H9 (cell line): Measurements from ENCODE around the gene FNDC8. TPM values are rescaled to one million over a fixed set of nuclear protein-coding genes. Genes with fewer than 3 reads are reported as not detected.

ENCODE experiments used
- DNase-seq: peaks from one replicate; pipeline ENCODE4 v3.0.0-alpha.2; 2017
- H2AFZ ChIP-seq: one replicate; pipeline ENCODE4 v1.6.1; 2013; ENCODE audit warnings: mild to moderate bottlenecking, low read length, control low read depth, moderate library complexity
- H2AK5ac ChIP-seq: 2 replicates; pipeline ENCODE4 v1.6.1; 2013; ENCODE audit warnings: low read length, control low read depth, mixed read lengths; ENCODE audit not compliant: insufficient read length
- H2BK120ac ChIP-seq: one replicate; pipeline ENCODE4 v1.6.1; 2013; ENCODE audit warnings: low read depth, mild to moderate bottlenecking, low read length, control low read depth, inconsistent platforms; ENCODE audit not compliant: poor library complexity, severe bottlenecking
- H2BK12ac ChIP-seq: 2 replicates; pipeline ENCODE4 v1.6.1; 2013; ENCODE audit warnings: low read length, control low read depth, mixed read lengths, low read depth; ENCODE audit not compliant: insufficient read length
- H2BK15ac ChIP-seq: 2 replicates; pipeline ENCODE4 v1.6.1; 2013; ENCODE audit warnings: low read depth, low read length, control low read depth
- H2BK20ac ChIP-seq: one replicate; pipeline ENCODE4 v1.6.1; 2013; ENCODE audit warnings: low read depth, mild to moderate bottlenecking, low read length, control low read depth, inconsistent platforms; ENCODE audit not compliant: poor library complexity, severe bottlenecking
- H2BK5ac ChIP-seq: 2 replicates; pipeline ENCODE4 v1.6.1; 2013; ENCODE audit warnings: low read length, control low read depth, mixed read lengths; ENCODE audit not compliant: insufficient read length
- H3K14ac ChIP-seq: 2 replicates; pipeline ENCODE4 v1.6.1; 2013; ENCODE audit warnings: low read length, control low read depth; ENCODE audit not compliant: insufficient read depth
- H3K18ac ChIP-seq: 2 replicates; pipeline ENCODE4 v1.6.1; 2013; ENCODE audit warnings: low read depth, mild to moderate bottlenecking, mixed read lengths, low read length, control low read depth; ENCODE audit not compliant: insufficient read length
- H3K23ac ChIP-seq: 2 replicates; pipeline ENCODE4 v1.6.1; 2013; ENCODE audit warnings: low read length, control low read depth, mixed read lengths, low read depth; ENCODE audit not compliant: insufficient read length
- H3K23me2 ChIP-seq: 2 replicates; pipeline ENCODE4 v1.6.1; 2013; ENCODE audit warnings: low read depth, mild to moderate bottlenecking, mixed read lengths, low read length, control low read depth; ENCODE audit not compliant: insufficient read length, poor library complexity, severe bottlenecking
- H3K27ac ChIP-seq: 2 replicates; pipeline ENCODE4 v1.5.1; 2013; ENCODE audit warnings: low read length, control low read depth, mixed read lengths, low read depth; ENCODE audit not compliant: insufficient read length
- H3K27me3 ChIP-seq: 2 replicates; pipeline ENCODE4 v1.6.1; 2013; ENCODE audit warnings: low read length, control low read depth, inconsistent platforms; ENCODE audit not compliant: insufficient read depth
- H3K4ac ChIP-seq: 2 replicates; pipeline ENCODE4 v1.6.1; 2013; ENCODE audit warnings: low read depth, mild to moderate bottlenecking, control low read depth, inconsistent platforms, low read length, moderate library complexity
- H3K4me1 ChIP-seq: 2 replicates; pipeline ENCODE4 v1.6.1; 2013; ENCODE audit warnings: low read length, control low read depth, inconsistent platforms; ENCODE audit not compliant: insufficient read depth
- H3K4me2 ChIP-seq: 2 replicates; pipeline ENCODE4 v1.6.1; 2013; ENCODE audit warnings: low read length, control low read depth, mixed read lengths; ENCODE audit not compliant: insufficient read length, insufficient read depth
- H3K56ac ChIP-seq: 2 replicates; pipeline ENCODE4 v1.6.1; 2013; ENCODE audit warnings: low read depth, mild to moderate bottlenecking, mixed read lengths, low read length, control low read depth; ENCODE audit not compliant: insufficient read length
- H3K79me1 ChIP-seq: 2 replicates; pipeline ENCODE4 v1.6.1; 2013; ENCODE audit warnings: low read depth, mild to moderate bottlenecking, moderate library complexity, low read length, control low read depth, inconsistent platforms; ENCODE audit not compliant: insufficient read depth, poor library complexity, severe bottlenecking
- H3K79me2 ChIP-seq: 2 replicates; pipeline ENCODE4 v1.6.1; 2013; ENCODE audit warnings: low read length, control low read depth, inconsistent platforms; ENCODE audit not compliant: insufficient read depth
- H3K9ac ChIP-seq: 2 replicates; pipeline ENCODE4 v1.6.1; 2013; ENCODE audit warnings: low read length, control low read depth, mixed read lengths; ENCODE audit not compliant: insufficient read length; ENCODE audit errors: extremely low read depth
- H3K9me3 ChIP-seq: one replicate; pipeline ENCODE4 v1.6.1; 2013; ENCODE audit warnings: low read depth, low read length, inconsistent platforms; ENCODE audit not compliant: control insufficient read depth
- H3T11ph ChIP-seq: one replicate; pipeline ENCODE4 v1.6.1; 2013; ENCODE audit warnings: mild to moderate bottlenecking, low read length, control low read depth, inconsistent platforms
- H4K20me1 ChIP-seq: one replicate; pipeline ENCODE4 v1.6.1; 2013; ENCODE audit not compliant: control insufficient read depth, insufficient read length, insufficient read depth
- H4K5ac ChIP-seq: 2 replicates; pipeline ENCODE4 v1.6.1; 2013; ENCODE audit warnings: low read depth, mild to moderate bottlenecking, mixed read lengths, low read length, control low read depth; ENCODE audit not compliant: insufficient read length
- H4K8ac ChIP-seq: replicated peaks from 2 replicates; pipeline ENCODE4 v1.6.1; 2013; ENCODE audit warnings: low read length, control low read depth, mixed read lengths, low read depth; ENCODE audit not compliant: insufficient read length
- H4K91ac ChIP-seq: 2 replicates; pipeline ENCODE4 v1.6.1; 2013; ENCODE audit warnings: low read depth, mild to moderate bottlenecking, moderate library complexity, mixed read lengths, low read length, control low read depth; ENCODE audit not compliant: insufficient read length
- H3K27ac Mint-ChIP-seq, 3 experiments: 2 replicates in 2 of 3; 3 replicates in 1 of 3; pipeline ENCODE4 v1.8.0; 2020 to 2021; ENCODE audit warnings: mixed read lengths in 3 of 3, mild to moderate bottlenecking in 1 of 3, moderate library complexity in 1 of 3
- H3K27me3 Mint-ChIP-seq: 2 replicates; pipeline ENCODE4 v1.8.0; 2021; ENCODE audit warnings: low read depth, mild to moderate bottlenecking, moderate library complexity, mixed read lengths
- H3K36me3 Mint-ChIP-seq, 3 experiments: 2 replicates in 2 of 3; 3 replicates in 1 of 3; pipeline ENCODE4 v1.8.0; 2020 to 2021; ENCODE audit warnings: low read depth in 3 of 3, mixed read lengths in 3 of 3; ENCODE audit not compliant: insufficient read depth in 1 of 3
- H3K4me1 Mint-ChIP-seq, 2 experiments: 2 replicates each; pipeline ENCODE4 v1.8.0; 2020; ENCODE audit warnings: mixed read lengths in 2 of 2
- H3K4me3 Mint-ChIP-seq, 2 experiments: 2 replicates in 1 of 2; 3 replicates in 1 of 2; pipeline ENCODE4 v1.8.0; 2020 to 2021; ENCODE audit warnings: mild to moderate bottlenecking in 2 of 2, mixed read lengths in 2 of 2, moderate library complexity in 1 of 2
- H3K9me3 Mint-ChIP-seq, 2 experiments: 2 replicates in 1 of 2; 3 replicates in 1 of 2; pipeline ENCODE4 v1.8.0; 2020; ENCODE audit warnings: mild to moderate bottlenecking in 2 of 2, mixed read lengths in 2 of 2, moderate library complexity in 1 of 2
- WGBS: extraction: QIAGEN DNeasy Blood & Tissue Kit; methylation state at CpG from one replicate; pipeline ENCODE4 v1.1.7; 2013; ENCODE audit warnings: missing lambda C conversion rate, low lambda C conversion rate, mixed read lengths; ENCODE audit not compliant: insufficient read length; ENCODE audit errors: extremely low coverage; 5-methylcytosine and 5-hydroxymethylcytosine counted together
- total RNA-seq: library from RNA; stranded (reverse); gene quantifications from 2 replicates; pipeline ENCODE4 v1.2.1, GENCODE V29; 2021
- TF ChIP-seq, protein P1 (sequence below): fragments of 200-600 bp; sonication (generic); conservative IDR thresholded peaks from 3 replicates; pipeline ENCODE4 v1.8.0; 2021; ENCODE audit warnings: antibody characterized with exemption, mild to moderate bottlenecking

The FNDC8 gene
- total RNA-seq, 1 experiment from 2014 or later = not detected

- Histone ChIP-seq H3K18ac (no peak overlapping the region), H3K14ac (no peak overlapping the region), H3K23me2 (no peaks in the 10 kb centered on the region), H3K9ac (no peak overlapping the region), H4K5ac (no peak overlapping the region), H2BK20ac (no peak overlapping the region), H2BK120ac (no peak overlapping the region), H3K4me1 (no peaks in the 10 kb centered on the region), H2BK15ac (no peak overlapping the region), H4K91ac (no peak overlapping the region), H2AK5ac (no peak overlapping the region), H4K20me1 (no peaks in the 10 kb centered on the region), H3K27me3 (no peaks in the 10 kb centered on the region), H2BK12ac (no peak overlapping the region), H3K4me2 (no peak overlapping the region), H3T11ph (no peak overlapping the region), H3K27ac (no peak overlapping the region), H3K4ac (no peak overlapping the region), H3K79me1 (no peaks in the 10 kb centered on the region), H3K79me2 (no peaks in the 10 kb centered on the region), H2AFZ (no peak overlapping the region), H3K56ac (no peak overlapping the region), H3K23ac (no peak overlapping the region), H3K9me3 (no peaks in the 10 kb centered on the region), H4K8ac (no peak overlapping the region), H2BK5ac (no peak overlapping the region)
- peaks cover 56 to 77% (median 68%) of the 10 kb centered on the region in 3 experiments for H3K36me3 Mint-ChIP-seq
- no CpG with 5 or more reads among the region's 22 CpGs for WGBS
- H3K27me3 Mint-ChIP-seq = peaks cover 5% of the 10 kb centered on the region
- H3K4me1 Mint-ChIP-seq = no peaks in the 10 kb centered on the region
- H3K4me3 Mint-ChIP-seq = no peak overlapping the region
- no peak for DNase-seq
- TF ChIP-seq, protein P1, sequence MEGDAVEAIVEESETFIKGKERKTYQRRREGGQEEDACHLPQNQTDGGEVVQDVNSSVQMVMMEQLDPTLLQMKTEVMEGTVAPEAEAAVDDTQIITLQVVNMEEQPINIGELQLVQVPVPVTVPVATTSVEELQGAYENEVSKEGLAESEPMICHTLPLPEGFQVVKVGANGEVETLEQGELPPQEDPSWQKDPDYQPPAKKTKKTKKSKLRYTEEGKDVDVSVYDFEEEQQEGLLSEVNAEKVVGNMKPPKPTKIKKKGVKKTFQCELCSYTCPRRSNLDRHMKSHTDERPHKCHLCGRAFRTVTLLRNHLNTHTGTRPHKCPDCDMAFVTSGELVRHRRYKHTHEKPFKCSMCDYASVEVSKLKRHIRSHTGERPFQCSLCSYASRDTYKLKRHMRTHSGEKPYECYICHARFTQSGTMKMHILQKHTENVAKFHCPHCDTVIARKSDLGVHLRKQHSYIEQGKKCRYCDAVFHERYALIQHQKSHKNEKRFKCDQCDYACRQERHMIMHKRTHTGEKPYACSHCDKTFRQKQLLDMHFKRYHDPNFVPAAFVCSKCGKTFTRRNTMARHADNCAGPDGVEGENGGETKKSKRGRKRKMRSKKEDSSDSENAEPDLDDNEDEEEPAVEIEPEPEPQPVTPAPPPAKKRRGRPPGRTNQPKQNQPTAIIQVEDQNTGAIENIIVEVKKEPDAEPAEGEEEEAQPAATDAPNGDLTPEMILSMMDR = no peak
- H3K9me3 Mint-ChIP-seq = no peaks in the 10 kb centered on the region; a peak in 2 of 5 replicates
- H3K27ac Mint-ChIP-seq = no peak overlapping the region
Observed at GRCh38 chr17:35132816-35133550, 11.6 kb downstream of the FNDC8 start.
